Lung (tissue), 12 donors: ENCODE data around the gene ZFP1. TPM values are rescaled to one million over a fixed set of nuclear protein-coding genes. Genes with fewer than 3 reads are reported as not detected.

Source experiments
- ATAC-seq: fragments of 200-7000 bp; cut with Tn5 transposase; one replicate; pipeline ENCODE4 v1.9.1; 2020; ENCODE audit warnings: moderate number of reproducible peaks; ENCODE audit not compliant: insufficient read depth, low FRiP score
- DNase-seq, 3 donors: peaks; one replicate each; pipeline ENCODE4 v3.0.0-alpha.2; 2013 to 2017
- H3K27ac ChIP-seq, 2 donors: one replicate each; pipeline ENCODE4 v1.5.1; 2013; ENCODE audit warnings: mild to moderate bottlenecking in 2 of 2, moderate library complexity in 2 of 2, control low read depth in 1 of 2, inconsistent platforms in 1 of 2, low read depth in 1 of 2, low read length in 1 of 2
- H3K27me3 ChIP-seq, 3 donors: one replicate each; pipeline ENCODE4 v1.5.1; 2013; ENCODE audit warnings: low read length in 2 of 3; ENCODE audit not compliant: control insufficient read depth in 3 of 3, insufficient read depth in 3 of 3
- H3K36me3 ChIP-seq, 4 donors: one replicate each; pipeline ENCODE4 v1.5.1; 2013; ENCODE audit warnings: low read length in 4 of 4, mild to moderate bottlenecking in 1 of 4, moderate library complexity in 1 of 4; ENCODE audit not compliant: control insufficient read depth in 4 of 4, insufficient read depth in 4 of 4
- H3K4me1 ChIP-seq, 5 donors: one replicate each; pipeline ENCODE4 v1.5.1; 2013; ENCODE audit warnings: low read length in 5 of 5, mild to moderate bottlenecking in 2 of 5, moderate library complexity in 1 of 5; ENCODE audit not compliant: control insufficient read depth in 5 of 5, insufficient read depth in 5 of 5
- H3K4me3 ChIP-seq: one replicate; pipeline ENCODE4 v1.5.1; 2013; ENCODE audit warnings: mild to moderate bottlenecking, control low read depth, moderate library complexity
- H3K9ac ChIP-seq, 2 donors: one replicate each; pipeline ENCODE4 v1.5.1; 2013; ENCODE audit warnings: low read length in 2 of 2, control low read depth in 1 of 2; ENCODE audit not compliant: insufficient read depth in 1 of 2
- H3K9me3 ChIP-seq, 4 donors: one replicate each; pipeline ENCODE4 v1.5.1; 2013; ENCODE audit warnings: low read length in 3 of 4, mild to moderate bottlenecking in 1 of 4, moderate library complexity in 1 of 4; ENCODE audit not compliant: control insufficient read depth in 4 of 4, insufficient read depth in 3 of 4
- WGBS, 2 donors: extraction: QIAGEN DNeasy Blood & Tissue Kit; methylation state at CpG; one replicate each; pipeline ENCODE4 v1.1.7; 2013; 5-methylcytosine and 5-hydroxymethylcytosine counted together
- polyA plus RNA-seq, 2 donors: library from polyadenylated mRNA; stranded (reverse); fragments of 200-250 nt; gene quantifications; one replicate each; pipeline ENCODE4 v1.2.1, GENCODE V29; 2013
- total RNA-seq, 2 donors: library from RNA; depleted of rRNA in 1 of 2; stranded (reverse); fragments of >200 nt in 1 of 2; gene quantifications; one replicate each; pipeline ENCODE4 v1.2.1, GENCODE V29; 2014 to 2021
- TF ChIP-seq, protein P1 (sequence below): IDR thresholded peaks from 2 replicates; pipeline ENCODE4 v1.5.1; 2012; ENCODE audit warnings: mild to moderate bottlenecking; ENCODE audit errors: control extremely low read depth, extremely low read depth
- donor health status: control.
- donor health status: control.
- donor health status: Bipolar disorder and iron deficiency.
- donor health status: healthy.
- donor health status: DM: yes; HTN: yes; CAD: no.

ZFP1 gene
- total and polyA plus RNA-seq, 4 donors, result 3.3 to 18.4 (median 6.1) TPM

DNA sequence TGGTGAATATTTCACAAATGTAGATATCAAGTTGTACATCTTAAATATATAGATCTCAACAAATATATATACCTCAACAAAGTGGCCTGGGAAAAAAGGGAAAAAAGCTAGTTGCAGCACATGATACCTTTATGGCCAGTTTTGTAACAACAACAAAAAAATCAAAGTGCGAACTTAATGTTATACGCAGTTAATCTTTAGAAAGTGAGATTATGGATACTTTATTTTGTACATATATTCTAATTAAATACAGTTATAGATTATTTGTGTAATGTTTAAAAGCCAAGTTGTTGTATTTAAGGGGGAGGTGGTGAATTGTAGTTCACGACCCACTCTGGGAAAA, 385 bp upstream of the ZFP1 start:
- H3K9ac ChIP-seq, result peak overlapping the region in 1 of 2 donors; percentile 68
- no peaks in the 10 kb centered on the region for H3K27me3 ChIP-seq
- no peak for ATAC-seq
- H3K4me1 ChIP-seq, result peaks cover 0 to 2% (median 0%) of the 10 kb centered on the region in 5 donors
- no peak overlapping the region for H3K27ac ChIP-seq
- TF ChIP-seq, protein P1, sequence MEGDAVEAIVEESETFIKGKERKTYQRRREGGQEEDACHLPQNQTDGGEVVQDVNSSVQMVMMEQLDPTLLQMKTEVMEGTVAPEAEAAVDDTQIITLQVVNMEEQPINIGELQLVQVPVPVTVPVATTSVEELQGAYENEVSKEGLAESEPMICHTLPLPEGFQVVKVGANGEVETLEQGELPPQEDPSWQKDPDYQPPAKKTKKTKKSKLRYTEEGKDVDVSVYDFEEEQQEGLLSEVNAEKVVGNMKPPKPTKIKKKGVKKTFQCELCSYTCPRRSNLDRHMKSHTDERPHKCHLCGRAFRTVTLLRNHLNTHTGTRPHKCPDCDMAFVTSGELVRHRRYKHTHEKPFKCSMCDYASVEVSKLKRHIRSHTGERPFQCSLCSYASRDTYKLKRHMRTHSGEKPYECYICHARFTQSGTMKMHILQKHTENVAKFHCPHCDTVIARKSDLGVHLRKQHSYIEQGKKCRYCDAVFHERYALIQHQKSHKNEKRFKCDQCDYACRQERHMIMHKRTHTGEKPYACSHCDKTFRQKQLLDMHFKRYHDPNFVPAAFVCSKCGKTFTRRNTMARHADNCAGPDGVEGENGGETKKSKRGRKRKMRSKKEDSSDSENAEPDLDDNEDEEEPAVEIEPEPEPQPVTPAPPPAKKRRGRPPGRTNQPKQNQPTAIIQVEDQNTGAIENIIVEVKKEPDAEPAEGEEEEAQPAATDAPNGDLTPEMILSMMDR, result no peak
- WGBS, 2 donors, result 56 to 64% methylated on average over 3 of the region's 3 CpGs
- no peak for DNase-seq
- H3K9me3 ChIP-seq, result peaks cover 0 to 16% (median 4%) of the 10 kb centered on the region in 4 donors
- no peak overlapping the region for H3K4me3 ChIP-seq
- peaks cover 0 to 11% (median 4%) of the 10 kb centered on the region in 4 donors for H3K36me3 ChIP-seq

GRCh38 chr16:75151798-75152197, 3.5 kb downstream of the ZFP1 start:
- peaks cover 0 to 2% (median 0%) of the 10 kb centered on the region in 5 donors for H3K4me1 ChIP-seq
- ATAC-seq (no peak), DNase-seq (no peak)
- no peak overlapping the region for H3K9ac ChIP-seq
- TF ChIP-seq, protein P1, result no peak
- H3K9me3 ChIP-seq, result peaks cover 0 to 15% (median 2%) of the 10 kb centered on the region in 4 donors
- H3K4me3 ChIP-seq, result no peak overlapping the region
- no peak overlapping the region for H3K27ac ChIP-seq
- peaks cover 2 to 33% (median 13%) of the 10 kb centered on the region in 4 donors for H3K36me3 ChIP-seq
- no peaks in the 10 kb centered on the region for H3K27me3 ChIP-seq
- WGBS, 2 donors, result 49 to 50% methylated on average over 2 of the region's 2 CpGs

DNA sequence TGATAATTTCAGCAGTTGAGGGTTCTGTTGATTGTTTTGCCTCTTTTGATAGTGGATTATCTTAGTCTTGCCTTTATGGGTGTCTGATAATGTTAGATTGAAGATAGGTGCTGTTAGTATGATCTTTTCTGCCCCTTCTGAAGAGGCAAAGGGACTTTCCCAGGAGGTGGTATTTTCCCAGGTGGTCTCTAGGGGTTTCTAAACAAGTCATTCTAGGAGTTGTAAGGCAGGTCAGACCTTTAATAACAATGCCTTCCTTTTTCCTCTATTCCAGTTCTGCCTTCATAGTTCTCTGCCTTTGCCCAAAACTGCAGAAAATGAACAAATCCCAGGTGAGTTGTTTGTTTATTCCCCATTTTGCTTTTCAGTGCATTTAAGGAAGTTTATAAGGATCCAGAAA, 4.3 kb downstream of the ZFP1 start:
- ATAC-seq (no peak), DNase-seq (no peak)
- H3K9ac ChIP-seq, result no peak overlapping the region
- peaks cover 3 to 40% (median 15%) of the 10 kb centered on the region in 4 donors for H3K36me3 ChIP-seq
- TF ChIP-seq, protein P1, result no peak
- H3K4me1 ChIP-seq, result peaks cover 0 to 2% (median 0%) of the 10 kb centered on the region in 5 donors
- H3K9me3 ChIP-seq, result peaks cover 0 to 15% (median 2%) of the 10 kb centered on the region in 4 donors
- H3K4me3 ChIP-seq, result no peak overlapping the region
- no peaks in the 10 kb centered on the region for H3K27me3 ChIP-seq
- no peak overlapping the region for H3K27ac ChIP-seq

DNA sequence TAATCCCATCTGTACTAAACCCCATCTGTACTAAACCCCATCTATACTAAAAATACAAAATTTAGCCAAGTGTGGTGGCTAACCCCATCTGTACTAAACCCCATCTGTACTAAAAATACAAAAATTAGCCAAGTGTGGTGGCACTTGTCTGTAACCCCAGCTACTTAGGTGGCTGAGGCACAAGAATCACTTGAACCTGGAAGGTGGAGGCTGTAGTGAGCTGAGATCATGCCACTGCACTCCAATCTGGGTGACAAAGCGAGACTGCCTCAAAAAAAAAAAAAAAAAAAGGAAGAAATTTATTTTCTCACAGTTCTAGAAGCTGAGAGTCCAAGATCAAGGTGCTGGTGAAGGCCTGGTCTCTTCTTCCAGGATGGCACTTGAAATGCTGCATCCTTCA, 12.1 kb downstream of the ZFP1 start:
- Histone ChIP-seq H3K36me3 (peaks cover 8 to 27% (median 14%) of the 10 kb centered on the region in 4 donors), H3K27me3 (no peaks in the 10 kb centered on the region), H3K4me1 (peaks cover 0 to 6% (median 0%) of the 10 kb centered on the region in 5 donors), H3K9ac (no peak overlapping the region), H3K4me3 (no peak overlapping the region), H3K27ac (no peak overlapping the region), H3K9me3 (peaks cover 0 to 4% (median 0%) of the 10 kb centered on the region in 4 donors)
- no peak for DNase-seq
- WGBS, 2 donors, result 92 to 100% methylated on average over 1 of the region's 1 CpG
- TF ChIP-seq, protein P1, result no peak
- ATAC-seq, result no peak
